MCF 10A (cell line): ENCODE data around the gene GTF3C2. TPM values are rescaled to one million over a fixed set of nuclear protein-coding genes. Genes with fewer than 3 reads are reported as not detected.

Source experiments
- BruUV-seq: library from RNA; stranded (reverse); fragments of 400-500 nt; replicated peaks from 2 replicates; lab custom pipeline; 2021; lab: Mats Ljungman, UMichigan
- CTCF ChIA-PET: fragments of 300-600 bp; sonication (Branson Sonifier 250); formaldehyde crosslinking; extraction: SDS; loops from one replicate; lab custom pipeline; 2021; ENCODE audit warnings: antibody characterized with exemption, inconsistent platforms; lab: Yijun Ruan, JAX
- POLR2A ChIA-PET: fragments of 300-600, 350-650 bp; sonication (Branson Sonifier 250); formaldehyde crosslinking; extraction: SDS; loops from one replicate; lab custom pipeline; 2020; ENCODE audit warnings: antibody characterized with exemption, inconsistent platforms; lab: Yijun Ruan, JAX
- DNase-seq: peaks from one replicate; pipeline ENCODE4 v3.0.0-alpha.2; 2018; ENCODE audit not compliant: unreplicated experiment
- H3K27ac Mint-ChIP-seq: one replicate; pipeline ENCODE4 v1.8.0; 2022; ENCODE audit warnings: mild to moderate bottlenecking, low read depth, mixed read lengths; ENCODE audit not compliant: unreplicated experiment
- H3K27me3 Mint-ChIP-seq: one replicate; pipeline ENCODE4 v1.8.0; 2022; ENCODE audit warnings: mixed read lengths; ENCODE audit not compliant: insufficient read depth, unreplicated experiment
- H3K36me3 Mint-ChIP-seq: one replicate; pipeline ENCODE4 v1.8.0; 2022; ENCODE audit warnings: mild to moderate bottlenecking, moderate library complexity, mixed read lengths; ENCODE audit not compliant: insufficient read depth, unreplicated experiment
- H3K4me1 Mint-ChIP-seq: one replicate; pipeline ENCODE4 v1.8.0; 2022; ENCODE audit warnings: mixed read lengths; ENCODE audit not compliant: insufficient read depth, unreplicated experiment
- H3K4me3 Mint-ChIP-seq: one replicate; pipeline ENCODE4 v1.8.0; 2022; ENCODE audit warnings: mild to moderate bottlenecking, moderate library complexity, mixed read lengths; ENCODE audit not compliant: unreplicated experiment
- H3K9me3 Mint-ChIP-seq: one replicate; pipeline ENCODE4 v1.8.0; 2022; ENCODE audit warnings: mixed read lengths; ENCODE audit not compliant: unreplicated experiment
- CTCF ChIP-seq: fragments of 200-600 bp; IDR thresholded peaks from one replicate; pipeline ENCODE4 v1.8.0; 2022; ENCODE audit warnings: antibody characterized with exemption, mild to moderate bottlenecking; ENCODE audit not compliant: unreplicated experiment
- intact Hi-C: fragments of 100-400 bp; cut with micrococcal nuclease; formaldehyde crosslinking; loops from 2 replicates; pipeline ENCODE4 v1.14.1; 2022
- total RNA-seq: library from RNA; stranded (reverse); gene quantifications from 2 replicates; pipeline ENCODE4 v1.2.3, GENCODE V29; 2022

Gene GTF3C2
- total RNA-seq, 1 experiment from 2014 or later: 47.8 TPM

- intact Hi-C loops: loop anchor here (1.0 kb wide), 1 partner anchor 11 kb away; the partner anchor contains the start of genes EIF2B4 and SNX17
- TF ChIP-seq CTCF: no peak
- Mint-ChIP-seq H3K4me1 (peaks cover 20% of the 10 kb centered on the region), H3K4me3 (peak within 1 kb of the TSS; percentile 84), H3K27me3 (no peaks in the 10 kb centered on the region), H3K9me3 (no peaks in the 10 kb centered on the region), H3K36me3 (peaks cover 77% of the 10 kb centered on the region), H3K27ac (peak within 1 kb of the TSS; percentile 93)
- POLR2A ChIA-PET: interaction anchor here (0.5 to 5.6 kb wide), 18 partner anchors 11 to 1516 kb away, joined by 3 to 114 read pairs (median 4); partner anchors contain the start of genes CCDC121, EIF2B4, GPN1 and GTF3C2
- DNase-seq: peak; percentile 95
- CTCF ChIA-PET: interaction anchor here (0.6 to 2.1 kb wide), 4 partner anchors 8 to 69 kb away, joined by 3 to 12 read pairs (median 5); no protein-coding TSS in a partner anchor
- no TSS peak for BruUV-seq
Measured at GRCh38 chr2:27380626-27381545, 24.3 kb upstream of the GTF3C2 start, which contains the start of gene ZNF513. ZNF513 (minus strand) TSS chr2:27380734; CDS start chr2:27380526, 208 bp downstream.

- peak overlapping the region; percentile 84 for H3K4me3 Mint-ChIP-seq
- POLR2A ChIA-PET: interaction anchor here (0.7 to 5.6 kb wide), 15 partner anchors 10 to 326 kb away, joined by 3 to 114 read pairs (median 5); partner anchors contain the start of genes CCDC121, EIF2B4, GPN1 and GTF3C2
- H3K27me3 Mint-ChIP-seq: no peaks in the 10 kb centered on the region
- CTCF ChIA-PET: interaction anchor here (0.6 to 2.9 kb wide), 7 partner anchors 9 to 869 kb away, joined by 3 to 14 read pairs (median 4); partner anchors contain the start of gene MPV17
- peak overlapping the region; percentile 93 for H3K27ac Mint-ChIP-seq
- peak; percentile 25 for DNase-seq
- TF ChIP-seq CTCF: no peak
- peaks cover 80% of the 10 kb centered on the region for H3K36me3 Mint-ChIP-seq
- BruUV-seq: no TSS peak
- no peaks in the 10 kb centered on the region for H3K9me3 Mint-ChIP-seq
- intact Hi-C loops: loop anchor here (1.0 kb wide), 1 partner anchor 10 kb away; the partner anchor contains the start of genes EIF2B4 and SNX17
- H3K4me1 Mint-ChIP-seq: peaks cover 18% of the 10 kb centered on the region
Measured at GRCh38 chr2:27379836-27380625, 23.5 kb upstream of the GTF3C2 start.

- Mint-ChIP-seq H3K4me1 (peaks cover 16% of the 10 kb centered on the region), H3K27ac (peak overlapping the region; percentile 93), H3K27me3 (no peaks in the 10 kb centered on the region), H3K4me3 (peak overlapping the region; percentile 84), H3K9me3 (no peaks in the 10 kb centered on the region), H3K36me3 (peaks cover 80% of the 10 kb centered on the region)
- BruUV-seq: TSS peak; percentile 13
- CTCF ChIA-PET: interaction anchor here (0.6 to 2.9 kb wide), 5 partner anchors 8 to 869 kb away, joined by 3 to 14 read pairs (median 5); partner anchors contain the start of gene MPV17
- intact Hi-C loops: no loop called here
- no peak for TF ChIP-seq CTCF
- POLR2A ChIA-PET: interaction anchor here (0.6 to 5.6 kb wide), 11 partner anchors 9 to 400 kb away, joined by 3 to 114 read pairs (median 12); partner anchors contain the start of genes CCDC121, EIF2B4, GPN1 and GTF3C2
- no peak for DNase-seq
Measured at GRCh38 chr2:27379383-27379835, 22.8 kb upstream of the GTF3C2 start.
